Fibroblast of upper back skin (primary cell): ENCODE measurements around the gene CNKSR2.
A peak's percentile ranks its signal among the peaks of the same experiment; 100 is the strongest.

Experiments
- DNase-seq: peaks from one replicate; pipeline ENCODE4 v3.0.0-alpha.2; 2013

Gene CNKSR2

GRCh38 chrX:21683941-21684340, 309.7 kb downstream of the CNKSR2 start:
- DNase-seq: peak; percentile 80

GRCh38 chrX:21691512-21692018, 317.3 kb downstream of the CNKSR2 start:
- DNase-seq: no peak

- DNase-seq: no peak
These were observed 324.1 kb downstream of the CNKSR2 start for GRCh38 chrX:21698272-21698671.

GRCh38 chrX:21699136-21699535, 324.9 kb downstream of the CNKSR2 start:
- DNase-seq: peak; percentile 33

GRCh38 chrX:21700275-21700674, 326.1 kb downstream of the CNKSR2 start:
- no peak for DNase-seq

- no peak for DNase-seq
These were observed 326.7 kb downstream of the CNKSR2 start for GRCh38 chrX:21700967-21701366.

- no peak for DNase-seq
These were observed 328.5 kb downstream of the CNKSR2 start for GRCh38 chrX:21702725-21703124.
